Esophagus squamous epithelium (tissue), 5 donors: Measurements from ENCODE around the gene DCTD. TPM values are rescaled to one million over a fixed set of nuclear protein-coding genes. Genes with fewer than 3 reads are reported as not detected.

ENCODE experiments used
- DNase-seq: peaks from one replicate; lab custom pipeline; 2025; lab: John Stamatoyannopoulos, UW
- H3K27ac ChIP-seq, 4 donors: fragments of 200-600 bp; sonication (generic); one replicate each; pipeline ENCODE4 v1.5.1; 2016 to 2019; ENCODE audit warnings: mild to moderate bottlenecking in 1 of 4
- H3K27me3 ChIP-seq, 4 donors: fragments of 200-600 bp; sonication (generic); 1 replicate in 3 of 4; 2 replicates in 1 of 4; pipeline versions ENCODE4 v1.5.1 to v1.6.0; 2017 to 2021; ENCODE audit warnings: antibody characterized with exemption in 1 of 4
- H3K36me3 ChIP-seq, 3 donors: fragments of 200-600 bp; sonication (generic); one replicate each; pipeline ENCODE4 v1.5.1; 2016 to 2019
- H3K4me1 ChIP-seq, 3 donors: fragments of 200-600 bp; sonication (generic); one replicate each; pipeline ENCODE4 v1.5.1; 2017 to 2019
- H3K4me3 ChIP-seq, 4 donors: fragments of 200-600 bp; sonication (generic); 1 replicate in 3 of 4; 2 replicates in 1 of 4; pipeline ENCODE4 v1.5.1; 2016 to 2019; ENCODE audit warnings: mild to moderate bottlenecking in 2 of 4, moderate library complexity in 1 of 4
- H3K9me3 ChIP-seq, 3 donors: fragments of 200-600 bp; sonication (generic); one replicate each; pipeline ENCODE4 v1.5.1; 2016 to 2019
- CTCF ChIP-seq, 6 experiments: fragments of 450-650 bp in 4 of 6; fragments of 200-600 bp in 2 of 6; sonication (generic) in 2 of 6; IDR thresholded peaks; one replicate each; pipeline ENCODE4 v1.5.1; 2016 to 2019; ENCODE audit warnings: antibody characterized with exemption in 6 of 6, mild to moderate bottlenecking in 4 of 6, moderate library complexity in 4 of 6
- POLR2A ChIP-seq, 4 donors: fragments of 450-650 bp; IDR thresholded peaks; one replicate each; pipeline ENCODE4 v1.6.1; 2017; ENCODE audit warnings: antibody characterized with exemption in 4 of 4, mild to moderate bottlenecking in 4 of 4, moderate library complexity in 3 of 4
- WGBS, 2 donors: methylation state at CpG; one replicate each; pipeline ENCODE4 v1.1.5; 2018; 5-methylcytosine and 5-hydroxymethylcytosine counted together
- intact Hi-C: fragments of 100-400 bp; cut with DNase I; formaldehyde crosslinking; loops from one replicate; pipeline ENCODE4 v1.15.0; 2022
- total RNA-seq, 4 donors: library from RNA; depleted of rRNA; stranded (reverse); fragments of >200 nt; gene quantifications; one replicate each; pipeline ENCODE4 v1.1.0, GENCODE V29; 2016
- donor health status: DM: yes; HTN: yes; CAD: no.

Gene DCTD
- total RNA-seq, 4 donors from 2014 or later, result 43.6 to 72.9 (median 57.2) TPM

- 88 to 89% methylated on average over 10 to 18 of the region's 20 CpGs for WGBS, 2 donors
- DNase-seq, result no peak
- intact Hi-C loops, result no loop called here
- Histone ChIP-seq H3K4me1 (no peaks in the 10 kb centered on the region), H3K36me3 (peaks cover 12 to 96% (median 14%) of the 10 kb centered on the region in 3 donors), H3K27ac (no peak overlapping the region), H3K9me3 (no peaks in the 10 kb centered on the region), H3K27me3 (no peaks in the 10 kb centered on the region), H3K4me3 (no peak overlapping the region)
- TF ChIP-seq POLR2A (IDR thresholded peaks at IDR 0.05) (no peak), CTCF (IDR thresholded peaks at IDR 0.05) (no peak)
Measured at GRCh38 chr4:182897601-182898478, 19.3 kb downstream of the DCTD start.

GRCh38 chr4:182896421-182896820, 20.8 kb downstream of the DCTD start:
- Histone ChIP-seq H3K27ac (no peak overlapping the region), H3K9me3 (no peaks in the 10 kb centered on the region), H3K36me3 (peaks cover 10 to 96% (median 16%) of the 10 kb centered on the region in 3 donors), H3K27me3 (no peaks in the 10 kb centered on the region), H3K4me1 (no peaks in the 10 kb centered on the region), H3K4me3 (no peak overlapping the region)
- TF ChIP-seq POLR2A (IDR thresholded peaks at IDR 0.05), result no peak
- no peak for TF ChIP-seq CTCF (IDR thresholded peaks at IDR 0.05)
- intact Hi-C loops, result no loop called here
- WGBS, 2 donors, result 95 to 100% methylated on average over 1 to 8 of the region's 8 CpGs
- no peak for DNase-seq

- no peak for TF ChIP-seq POLR2A (IDR thresholded peaks at IDR 0.05)
- no peak for TF ChIP-seq CTCF (IDR thresholded peaks at IDR 0.05)
- H3K27me3 ChIP-seq, result no peaks in the 10 kb centered on the region
- no peak overlapping the region for H3K27ac ChIP-seq
- H3K4me3 ChIP-seq, result no peak overlapping the region
- H3K4me1 ChIP-seq, result no peaks in the 10 kb centered on the region
- intact Hi-C loops, result no loop called here
- peaks cover 10 to 96% (median 19%) of the 10 kb centered on the region in 3 donors for H3K36me3 ChIP-seq
- no peak for DNase-seq
- WGBS, 2 donors, result 86 to 93% methylated on average over 12 of the region's 12 CpGs
- no peaks in the 10 kb centered on the region for H3K9me3 ChIP-seq
Measured at GRCh38 chr4:182895791-182896292, 21.3 kb downstream of the DCTD start.

- no peaks in the 10 kb centered on the region for H3K4me1 ChIP-seq
- 91 to 94% methylated on average over 11 to 13 of the region's 18 CpGs for WGBS, 2 donors
- DNase-seq, result no peak
- TF ChIP-seq POLR2A (IDR thresholded peaks at IDR 0.05), result no peak
- TF ChIP-seq CTCF (IDR thresholded peaks at IDR 0.05), result no peak
- H3K36me3 ChIP-seq, result peaks cover 10 to 96% (median 20%) of the 10 kb centered on the region in 3 donors
- no peaks in the 10 kb centered on the region for H3K9me3 ChIP-seq
- no peak overlapping the region for H3K4me3 ChIP-seq
- intact Hi-C loops, result no loop called here
- no peaks in the 10 kb centered on the region for H3K27me3 ChIP-seq
- no peak overlapping the region for H3K27ac ChIP-seq
Measured at GRCh38 chr4:182894681-182895275, 22.4 kb downstream of the DCTD start.
